Measurements from ENCODE around the gene CCDC69. TPM values are rescaled to one million over a fixed set of nuclear protein-coding genes. Genes with fewer than 3 reads are reported as not detected.
A peak's percentile ranks its signal among the peaks of the same experiment; 100 is the strongest.

Gene CCDC69
- total RNA-seq, 1 donor = 10.5 TPM

DNA sequence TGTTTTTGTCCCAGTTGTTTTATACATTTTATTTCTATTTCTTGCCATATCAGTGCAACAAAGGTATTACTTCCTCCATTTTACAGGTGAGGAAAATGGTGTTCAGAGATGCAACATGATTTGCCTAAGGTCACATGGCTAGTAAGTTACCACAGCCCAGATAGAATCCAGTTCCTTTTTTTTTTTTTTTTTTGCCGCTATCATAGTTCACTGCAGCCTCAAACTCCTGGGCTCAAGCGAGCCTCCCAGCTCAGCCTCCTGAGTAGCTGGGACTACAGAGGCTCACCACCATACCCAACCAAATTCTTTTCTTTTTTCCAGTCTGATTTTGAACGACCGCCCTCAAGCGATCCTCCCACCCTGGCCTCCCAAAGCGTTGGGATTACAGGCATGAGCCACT lies 480 bp upstream of the CCDC69 start:
- Histone ChIP-seq H3K4me3 (ENCODE audit: insufficient read depth, low read length) (peak overlapping the region; percentile 79), H3K27ac (ENCODE audit: low read depth, low read length) (no peak overlapping the region), H3K9me3 (ENCODE audit: low read depth, low read length) (no peaks in the 10 kb centered on the region), H3K4me2 (ENCODE audit: insufficient read depth, low read length) (peak overlapping the region; percentile 89), H3K4me1 (ENCODE audit: insufficient read depth, low read length) (peaks cover 6% of the 10 kb centered on the region), H3K79me2 (ENCODE audit: insufficient read depth, low read length) (no peaks in the 10 kb centered on the region), H3K27me3 (ENCODE audit: insufficient read depth, low read length) (peaks cover 3% of the 10 kb centered on the region), H4K20me1 (ENCODE audit: insufficient read depth, low read length) (no peaks in the 10 kb centered on the region), H3K36me3 (ENCODE audit: insufficient read depth, low read length) (no peaks in the 10 kb centered on the region), H2AFZ (ENCODE audit: low read length) (no peak overlapping the region)
- no peak for DNase-seq (ENCODE audit: insufficient read length, low spot score, missing footprints)
- TF ChIP-seq, protein P1, sequence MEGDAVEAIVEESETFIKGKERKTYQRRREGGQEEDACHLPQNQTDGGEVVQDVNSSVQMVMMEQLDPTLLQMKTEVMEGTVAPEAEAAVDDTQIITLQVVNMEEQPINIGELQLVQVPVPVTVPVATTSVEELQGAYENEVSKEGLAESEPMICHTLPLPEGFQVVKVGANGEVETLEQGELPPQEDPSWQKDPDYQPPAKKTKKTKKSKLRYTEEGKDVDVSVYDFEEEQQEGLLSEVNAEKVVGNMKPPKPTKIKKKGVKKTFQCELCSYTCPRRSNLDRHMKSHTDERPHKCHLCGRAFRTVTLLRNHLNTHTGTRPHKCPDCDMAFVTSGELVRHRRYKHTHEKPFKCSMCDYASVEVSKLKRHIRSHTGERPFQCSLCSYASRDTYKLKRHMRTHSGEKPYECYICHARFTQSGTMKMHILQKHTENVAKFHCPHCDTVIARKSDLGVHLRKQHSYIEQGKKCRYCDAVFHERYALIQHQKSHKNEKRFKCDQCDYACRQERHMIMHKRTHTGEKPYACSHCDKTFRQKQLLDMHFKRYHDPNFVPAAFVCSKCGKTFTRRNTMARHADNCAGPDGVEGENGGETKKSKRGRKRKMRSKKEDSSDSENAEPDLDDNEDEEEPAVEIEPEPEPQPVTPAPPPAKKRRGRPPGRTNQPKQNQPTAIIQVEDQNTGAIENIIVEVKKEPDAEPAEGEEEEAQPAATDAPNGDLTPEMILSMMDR (IDR thresholded peaks at IDR 0.05; ENCODE audit: extremely low read depth, low read depth, low read length) = no peak

GRCh38 chr5:151222790-151223446 lies 974 bp downstream of the CCDC69 start:
- Histone ChIP-seq H3K9me3 (ENCODE audit: low read depth, low read length) (no peaks in the 10 kb centered on the region), H3K79me2 (ENCODE audit: insufficient read depth, low read length) (no peaks in the 10 kb centered on the region), H3K27me3 (ENCODE audit: insufficient read depth, low read length) (no peaks in the 10 kb centered on the region), H3K4me2 (ENCODE audit: insufficient read depth, low read length) (peak overlapping the region; percentile 89), H3K4me1 (ENCODE audit: insufficient read depth, low read length) (peaks cover 6% of the 10 kb centered on the region), H4K20me1 (ENCODE audit: insufficient read depth, low read length) (no peaks in the 10 kb centered on the region), H3K4me3 (ENCODE audit: insufficient read depth, low read length) (peak overlapping the region; percentile 79), H3K27ac (ENCODE audit: low read depth, low read length) (no peak overlapping the region), H3K36me3 (ENCODE audit: insufficient read depth, low read length) (no peaks in the 10 kb centered on the region), H2AFZ (ENCODE audit: low read length) (peak overlapping the region; percentile 69)
- DNase-seq (ENCODE audit: insufficient read length, low spot score, missing footprints) = no peak
- TF ChIP-seq, protein P1 (IDR thresholded peaks at IDR 0.05; ENCODE audit: extremely low read depth, low read depth, low read length) = no peak

DNA sequence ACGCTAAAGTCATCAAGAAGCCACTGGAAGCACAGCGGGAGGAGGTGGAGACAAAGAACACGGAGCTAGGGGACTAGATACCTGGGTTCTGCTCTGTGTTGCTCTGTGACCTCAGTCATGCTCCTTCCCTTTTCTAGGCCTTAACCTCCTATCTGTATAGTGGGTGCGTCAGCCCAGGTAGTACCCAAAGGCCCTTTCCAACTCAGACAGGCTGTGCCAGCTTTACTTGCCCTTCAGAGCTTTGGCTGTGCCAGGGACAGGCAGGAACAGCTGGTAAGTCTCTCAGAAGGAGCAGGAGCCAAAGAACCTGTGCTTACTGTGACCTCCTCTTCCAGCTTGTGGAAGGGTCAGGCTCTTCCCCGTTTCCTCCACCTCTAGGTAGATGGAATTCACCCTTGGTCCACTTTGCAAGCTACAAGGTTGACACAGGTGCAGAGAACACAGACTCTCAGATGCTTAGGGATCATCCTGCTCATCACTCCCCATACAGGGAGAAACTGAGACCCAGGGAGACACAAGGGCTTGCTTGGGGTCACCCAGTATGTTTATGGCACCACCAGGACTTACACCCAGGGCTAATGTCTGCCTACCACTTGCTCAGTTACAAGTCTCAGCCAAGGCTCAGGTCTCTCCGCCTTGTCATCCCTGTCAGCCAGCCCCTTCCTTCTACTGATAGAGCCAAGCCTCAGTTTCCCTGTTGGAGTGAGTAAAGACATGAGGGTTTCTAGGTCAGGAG lies 1.7 kb downstream of the CCDC69 start:
- Histone ChIP-seq H3K79me2 (ENCODE audit: insufficient read depth, low read length) (no peaks in the 10 kb centered on the region), H3K9me3 (ENCODE audit: low read depth, low read length) (no peaks in the 10 kb centered on the region), H3K27me3 (ENCODE audit: insufficient read depth, low read length) (no peaks in the 10 kb centered on the region), H3K4me2 (ENCODE audit: insufficient read depth, low read length) (no peak overlapping the region), H4K20me1 (ENCODE audit: insufficient read depth, low read length) (no peaks in the 10 kb centered on the region), H3K4me3 (ENCODE audit: insufficient read depth, low read length) (no peak overlapping the region), H3K36me3 (ENCODE audit: insufficient read depth, low read length) (no peaks in the 10 kb centered on the region), H3K4me1 (ENCODE audit: insufficient read depth, low read length) (peaks cover 6% of the 10 kb centered on the region), H3K27ac (ENCODE audit: low read depth, low read length) (no peak overlapping the region), H2AFZ (ENCODE audit: low read length) (no peak overlapping the region)
- TF ChIP-seq, protein P1 (IDR thresholded peaks at IDR 0.05; ENCODE audit: extremely low read depth, low read depth, low read length) = no peak
- peak; percentile 58 for DNase-seq (ENCODE audit: insufficient read length, low spot score, missing footprints)

DNA sequence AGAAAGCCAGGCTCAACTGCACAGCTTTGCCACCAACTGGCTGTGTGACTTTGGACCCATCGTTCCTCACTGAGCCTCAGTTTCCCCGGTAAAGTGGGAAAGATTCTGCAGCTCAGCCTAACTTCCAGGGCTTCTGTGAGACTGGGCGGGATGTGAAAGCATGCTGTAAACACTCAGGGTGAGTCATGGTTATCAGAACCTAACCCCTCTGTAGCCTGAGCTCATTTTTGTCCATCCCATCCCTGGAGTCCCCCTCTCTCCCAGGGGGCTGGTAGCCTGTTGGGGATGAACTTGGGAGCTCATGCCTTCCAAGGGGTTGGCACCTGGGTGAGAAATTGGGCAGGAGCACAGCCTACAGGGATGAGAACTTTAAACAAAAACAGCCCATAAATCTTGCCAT lies 2.3 kb downstream of the CCDC69 start:
- H3K27ac ChIP-seq (ENCODE audit: low read depth, low read length) = no peak overlapping the region
- H3K4me2 ChIP-seq (ENCODE audit: insufficient read depth, low read length) = no peak overlapping the region
- no peak overlapping the region for H2AFZ ChIP-seq (ENCODE audit: low read length)
- H3K4me3 ChIP-seq (ENCODE audit: insufficient read depth, low read length) = no peak overlapping the region
- H3K27me3 ChIP-seq (ENCODE audit: insufficient read depth, low read length) = no peaks in the 10 kb centered on the region
- TF ChIP-seq, protein P1 (IDR thresholded peaks at IDR 0.05; ENCODE audit: extremely low read depth, low read depth, low read length) = no peak
- no peaks in the 10 kb centered on the region for H4K20me1 ChIP-seq (ENCODE audit: insufficient read depth, low read length)
- H3K79me2 ChIP-seq (ENCODE audit: insufficient read depth, low read length) = no peaks in the 10 kb centered on the region
- no peaks in the 10 kb centered on the region for H3K36me3 ChIP-seq (ENCODE audit: insufficient read depth, low read length)
- DNase-seq (ENCODE audit: insufficient read length, low spot score, missing footprints) = peak; percentile 89
- peaks cover 6% of the 10 kb centered on the region for H3K4me1 ChIP-seq (ENCODE audit: insufficient read depth, low read length)
- H3K9me3 ChIP-seq (ENCODE audit: low read depth, low read length) = no peaks in the 10 kb centered on the region

All from osteoblast (primary cell).